ENCODE data around the gene XPR1.

- TF ChIP-seq CTCF (IDR thresholded peaks at IDR 0.05 in 2 of 3, conservative IDR thresholded peaks at IDR 0.05 in 1 of 3; ENCODE audit: borderline replicate concordance in 1 of 3, insufficient read depth in 1 of 3, low read depth in 2 of 3, low read length in 2 of 3) = no peak
- TF ChIP-seq POLR2AphosphoS5 (IDR thresholded peaks at IDR 0.05; ENCODE audit: low read depth, low read length) = no peak
- TF ChIP-seq CBX3 (IDR thresholded peaks at IDR 0.05; ENCODE audit: low read depth) = no peak
- TF ChIP-seq POLR2A (IDR thresholded peaks at IDR 0.05; ENCODE audit: borderline replicate concordance, extremely low read depth, insufficient read depth, insufficient read length) = no peak
- TF ChIP-seq ZNF274 (IDR thresholded peaks at IDR 0.05; ENCODE audit: low read depth, low read length) = no peak
- no peak for TF ChIP-seq SP1 (IDR thresholded peaks at IDR 0.05; ENCODE audit: low read depth)
- TF ChIP-seq EZH2phosphoT487 (IDR thresholded peaks at IDR 0.05; ENCODE audit: borderline replicate concordance) = no peak
These were observed 96.8 kb downstream of the XPR1 start for GRCh38 chr1:180728472-180729106.

All from HCT116 (cell line).